Transverse colon (tissue), 4 donors: ENCODE results near the gene IKZF2. TPM values are rescaled to one million over a fixed set of nuclear protein-coding genes. Genes with fewer than 3 reads are reported as not detected.

Source experiments
- DNase-seq: peaks from one replicate; pipeline ENCODE4 v3.0.0-alpha.2; 2019
- H3K27ac ChIP-seq, 4 donors: fragments of 200-600 bp; sonication (generic); 2 replicates each; pipeline ENCODE4 v1.5.1; 2016 to 2018; ENCODE audit warnings: inconsistent platforms in 4 of 4
- H3K27me3 ChIP-seq: fragments of 200-600 bp; sonication (generic); 2 replicates; pipeline ENCODE4 v1.5.1; 2017; ENCODE audit warnings: inconsistent platforms
- H3K36me3 ChIP-seq, 4 donors: fragments of 200-600 bp; sonication (generic); 2 replicates each; pipeline ENCODE4 v1.5.1; 2017 to 2019; ENCODE audit warnings: inconsistent platforms in 4 of 4
- H3K4me1 ChIP-seq, 4 donors: fragments of 200-600 bp; sonication (generic); 2 replicates each; pipeline ENCODE4 v1.5.1; 2017 to 2020; ENCODE audit warnings: inconsistent platforms in 4 of 4
- H3K4me3 ChIP-seq, 4 donors: fragments of 200-600 bp; sonication (generic); 1 replicate in 1 of 4; 2 replicates in 3 of 4; pipeline versions ENCODE4 v1.5.1 to v1.6.1; 2017 to 2019; ENCODE audit warnings: inconsistent platforms in 4 of 4
- H3K9me3 ChIP-seq, 2 donors: fragments of 200-600 bp; sonication (generic); 2 replicates each; pipeline ENCODE4 v1.5.1; 2017 to 2019; ENCODE audit warnings: inconsistent platforms in 2 of 2
- EP300 ChIP-seq: sonication (generic); formaldehyde crosslinking; IDR thresholded peaks from one replicate; pipeline ENCODE4 v1.6.1; 2017; ENCODE audit warnings: antibody characterized with exemption, low read depth
- POLR2A ChIP-seq: fragments of 450-650 bp; IDR thresholded peaks from one replicate; pipeline ENCODE4 v1.6.1; 2016; ENCODE audit warnings: antibody characterized with exemption, mild to moderate bottlenecking, moderate library complexity
- POLR2AphosphoS5 ChIP-seq, 3 donors: sonication (generic); formaldehyde crosslinking; IDR thresholded peaks; one replicate each; pipeline ENCODE4 v1.6.1; 2016; ENCODE audit warnings: antibody characterized with exemption in 3 of 3
- WGBS, 2 donors: methylation state at CpG; one replicate each; pipeline ENCODE4 v1.1.5; 2018; ENCODE audit warnings: low coverage in 1 of 2; 5-methylcytosine and 5-hydroxymethylcytosine counted together
- in situ Hi-C, 4 donors: fragments of 200-750 bp; cut with MboI; loops; one replicate each; pipeline versions ENCODE4 v1.15.0 to v1.15.1; 2017; ENCODE audit warnings: low sequenced_read_pairs in 3 of 4, low pct_ligation_motif_present in 1 of 4, low pct_unique_long_range_greater_than_20kb in 1 of 4
- intact Hi-C: fragments of 100-400 bp; cut with DNase I; formaldehyde crosslinking; loops from one replicate; pipeline ENCODE4 v1.15.1; 2023; ENCODE audit warnings: low total_unique reads
- total RNA-seq, 4 donors: library from RNA; depleted of rRNA; stranded (reverse); fragments of >200 nt; gene quantifications; one replicate each; pipeline ENCODE4 v1.1.0, GENCODE V29; 2016
- TF ChIP-seq, protein P1 (sequence below), 5 experiments: fragments of 200-600 bp in 3 of 5; fragments of 450-650 bp in 2 of 5; sonication (generic) in 3 of 5; IDR thresholded peaks; 1 replicate in 2 of 5; 2 replicates in 3 of 5; pipeline ENCODE4 v1.5.1; 2016 to 2017; ENCODE audit warnings: antibody characterized with exemption in 5 of 5, inconsistent platforms in 3 of 5, mild to moderate bottlenecking in 2 of 5, moderate library complexity in 1 of 5

Gene IKZF2
- total RNA-seq, 4 donors from 2014 or later = 1.8 to 15.6 (median 12.3) TPM

- in situ Hi-C loops = no loop called here
- WGBS, 2 donors = 62 to 70% methylated on average over 2 of the region's 2 CpGs
Measured at GRCh38 chr2:213064099-213064498, 87.3 kb downstream of the IKZF2 start.

GRCh38 chr2:213057977-213058376 lies 93.4 kb downstream of the IKZF2 start:
- Histone ChIP-seq H3K4me1 (no peaks in the 10 kb centered on the region), H3K36me3 (no peaks in the 10 kb centered on the region), H3K27me3 (no peaks in the 10 kb centered on the region), H3K27ac (no peak overlapping the region), H3K4me3 (no peak overlapping the region), H3K9me3 (no peaks in the 10 kb centered on the region)
- intact Hi-C loops = no loop called here
- in situ Hi-C loops = no loop called here
- 70 to 77% methylated on average over 3 of the region's 3 CpGs for WGBS, 2 donors
- no peak for DNase-seq
- no peak for TF ChIP-seq POLR2AphosphoS5 (IDR thresholded peaks at IDR 0.05)
- TF ChIP-seq POLR2A = no peak
- TF ChIP-seq, protein P1, sequence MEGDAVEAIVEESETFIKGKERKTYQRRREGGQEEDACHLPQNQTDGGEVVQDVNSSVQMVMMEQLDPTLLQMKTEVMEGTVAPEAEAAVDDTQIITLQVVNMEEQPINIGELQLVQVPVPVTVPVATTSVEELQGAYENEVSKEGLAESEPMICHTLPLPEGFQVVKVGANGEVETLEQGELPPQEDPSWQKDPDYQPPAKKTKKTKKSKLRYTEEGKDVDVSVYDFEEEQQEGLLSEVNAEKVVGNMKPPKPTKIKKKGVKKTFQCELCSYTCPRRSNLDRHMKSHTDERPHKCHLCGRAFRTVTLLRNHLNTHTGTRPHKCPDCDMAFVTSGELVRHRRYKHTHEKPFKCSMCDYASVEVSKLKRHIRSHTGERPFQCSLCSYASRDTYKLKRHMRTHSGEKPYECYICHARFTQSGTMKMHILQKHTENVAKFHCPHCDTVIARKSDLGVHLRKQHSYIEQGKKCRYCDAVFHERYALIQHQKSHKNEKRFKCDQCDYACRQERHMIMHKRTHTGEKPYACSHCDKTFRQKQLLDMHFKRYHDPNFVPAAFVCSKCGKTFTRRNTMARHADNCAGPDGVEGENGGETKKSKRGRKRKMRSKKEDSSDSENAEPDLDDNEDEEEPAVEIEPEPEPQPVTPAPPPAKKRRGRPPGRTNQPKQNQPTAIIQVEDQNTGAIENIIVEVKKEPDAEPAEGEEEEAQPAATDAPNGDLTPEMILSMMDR (IDR thresholded peaks at IDR 0.05) = no peak
- TF ChIP-seq EP300 = no peak

More at GRCh38 chr2:213064099-213064498, 87.3 kb downstream of the IKZF2 start:
- no peaks in the 10 kb centered on the region for H3K9me3 ChIP-seq
- H3K27ac ChIP-seq = no peak overlapping the region
- intact Hi-C loops = no loop called here
- DNase-seq = no peak
- no peaks in the 10 kb centered on the region for H3K36me3 ChIP-seq
- TF ChIP-seq EP300 = no peak
- TF ChIP-seq, protein P1 (IDR thresholded peaks at IDR 0.05) = no peak
- no peak for TF ChIP-seq POLR2A
- TF ChIP-seq POLR2AphosphoS5 (IDR thresholded peaks at IDR 0.05) = no peak
- peaks cover 0 to 14% (median 5%) of the 10 kb centered on the region in 4 donors for H3K4me1 ChIP-seq
- no peaks in the 10 kb centered on the region for H3K27me3 ChIP-seq
- H3K4me3 ChIP-seq = no peak overlapping the region

- no peaks in the 10 kb centered on the region for H3K36me3 ChIP-seq
- no peaks in the 10 kb centered on the region for H3K4me1 ChIP-seq
- H3K4me3 ChIP-seq = no peak overlapping the region
- no peaks in the 10 kb centered on the region for H3K27me3 ChIP-seq
- no peak overlapping the region for H3K27ac ChIP-seq
- 97 to 100% methylated on average over 1 of the region's 1 CpG for WGBS, 2 donors
- in situ Hi-C loops (no loop called here), intact Hi-C loops (no loop called here)
- H3K9me3 ChIP-seq = no peaks in the 10 kb centered on the region
- no peak for DNase-seq
- TF ChIP-seq, protein P1 (IDR thresholded peaks at IDR 0.05) = no peak
- no peak for TF ChIP-seq EP300
- no peak for TF ChIP-seq POLR2AphosphoS5 (IDR thresholded peaks at IDR 0.05)
- no peak for TF ChIP-seq POLR2A
Measured at GRCh38 chr2:213046431-213046830, 105.0 kb downstream of the IKZF2 start.

- WGBS, 2 donors = 100% methylated on average over 3 of the region's 3 CpGs; no CpG with 5 or more reads in 1 of the 2 donors
- Histone ChIP-seq H3K27me3 (no peaks in the 10 kb centered on the region), H3K36me3 (no peaks in the 10 kb centered on the region), H3K4me3 (no peak overlapping the region), H3K9me3 (no peaks in the 10 kb centered on the region), H3K27ac (no peak overlapping the region), H3K4me1 (no peaks in the 10 kb centered on the region)
- intact Hi-C loops (no loop called here), in situ Hi-C loops (no loop called here)
- DNase-seq = no peak
- TF ChIP-seq POLR2A (no peak), EP300 (no peak)
- TF ChIP-seq, protein P1 (IDR thresholded peaks at IDR 0.05) = no peak
Measured at GRCh38 chr2:213043566-213043965, 107.8 kb downstream of the IKZF2 start.
